AG04450 (cell line): ENCODE data around the gene SLC19A1. TPM values are rescaled to one million over a fixed set of nuclear protein-coding genes. Genes with fewer than 3 reads are reported as not detected.

Experiments
- CTCF ChIA-PET: fragments of 300-600, 350-600 bp; formaldehyde crosslinking; extraction: SDS; loops from one replicate; lab custom pipeline; 2022; ENCODE audit warnings: antibody characterized with exemption, inconsistent platforms; lab: Charles Lee
- POLR2A ChIA-PET: fragments of 350-600 bp; formaldehyde crosslinking; extraction: SDS; loops from one replicate; lab custom pipeline; 2021; ENCODE audit warnings: antibody characterized with exemption, inconsistent platforms; lab: Yijun Ruan, JAX
- DNase-seq: peaks from one replicate; pipeline ENCODE4 v3.0.0-alpha.2; 2011; ENCODE audit warnings: low read depth, low spot score
- H3K27ac ChIP-seq: one replicate; pipeline ENCODE4 v1.5.1; 2012; ENCODE audit warnings: low read depth, low read length, control low read depth
- H3K27me3 ChIP-seq: one replicate; pipeline ENCODE4 v1.6.0; 2012; ENCODE audit warnings: low read length; ENCODE audit not compliant: control insufficient read depth, insufficient read depth
- H3K4me3 ChIP-seq: 2 replicates; pipeline ENCODE4 v1.5.1; 2011; ENCODE audit warnings: mild to moderate bottlenecking, low read depth, low read length, control low read depth
- H3K9me3 ChIP-seq: 2 replicates; pipeline ENCODE4 v1.5.1; 2012; ENCODE audit warnings: low read length; ENCODE audit not compliant: control insufficient read depth, insufficient read depth
- polyA plus RNA-seq: library from polyadenylated mRNA; depleted of rRNA; stranded (reverse); fragments of >200 nt; gene quantifications from 2 replicates; pipeline ENCODE4 v1.2.3, GENCODE V29; 2011
- TF ChIP-seq, protein P1 (sequence below): IDR thresholded peaks from 2 replicates; pipeline ENCODE4 v1.5.1; 2011; ENCODE audit warnings: low read depth, low read length, control low read depth, inconsistent platforms

Gene SLC19A1
- polyA plus RNA-seq, 1 experiment, result 4.4 TPM

DNA sequence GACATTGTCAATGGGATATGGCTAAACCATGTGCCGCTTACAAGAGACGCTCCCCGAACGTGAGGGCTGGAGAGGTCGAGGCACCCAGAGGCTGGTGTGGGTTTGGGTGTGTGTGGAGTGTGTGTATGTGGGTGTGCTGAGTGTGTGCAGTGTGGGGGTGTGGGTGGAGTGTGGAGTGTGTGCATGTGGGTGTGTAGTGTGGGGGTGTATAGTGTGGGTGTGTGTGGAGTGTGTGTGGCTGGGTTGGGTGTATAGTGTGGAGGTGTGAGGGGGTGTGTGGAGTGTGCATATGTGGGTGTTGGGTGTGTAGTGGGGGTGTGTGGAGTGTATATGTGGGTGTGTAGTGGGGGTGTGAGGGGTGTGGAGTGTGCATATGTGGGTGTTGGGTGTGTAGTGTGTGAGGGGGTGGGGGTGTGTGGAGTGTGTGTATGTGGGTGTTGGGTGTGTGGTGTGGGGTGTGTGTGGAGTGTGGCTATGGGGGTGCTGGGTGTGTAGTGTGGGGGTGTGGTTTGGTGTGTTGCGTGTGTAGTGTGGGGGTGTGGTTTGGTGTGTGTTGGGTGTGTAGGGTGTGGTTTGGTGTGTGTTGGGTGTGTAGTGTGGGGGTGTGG, 42.2 kb downstream of the SLC19A1 start:
- ChIA-PET CTCF (no interaction called here), POLR2A (no interaction called here)
- TF ChIP-seq, protein P1, sequence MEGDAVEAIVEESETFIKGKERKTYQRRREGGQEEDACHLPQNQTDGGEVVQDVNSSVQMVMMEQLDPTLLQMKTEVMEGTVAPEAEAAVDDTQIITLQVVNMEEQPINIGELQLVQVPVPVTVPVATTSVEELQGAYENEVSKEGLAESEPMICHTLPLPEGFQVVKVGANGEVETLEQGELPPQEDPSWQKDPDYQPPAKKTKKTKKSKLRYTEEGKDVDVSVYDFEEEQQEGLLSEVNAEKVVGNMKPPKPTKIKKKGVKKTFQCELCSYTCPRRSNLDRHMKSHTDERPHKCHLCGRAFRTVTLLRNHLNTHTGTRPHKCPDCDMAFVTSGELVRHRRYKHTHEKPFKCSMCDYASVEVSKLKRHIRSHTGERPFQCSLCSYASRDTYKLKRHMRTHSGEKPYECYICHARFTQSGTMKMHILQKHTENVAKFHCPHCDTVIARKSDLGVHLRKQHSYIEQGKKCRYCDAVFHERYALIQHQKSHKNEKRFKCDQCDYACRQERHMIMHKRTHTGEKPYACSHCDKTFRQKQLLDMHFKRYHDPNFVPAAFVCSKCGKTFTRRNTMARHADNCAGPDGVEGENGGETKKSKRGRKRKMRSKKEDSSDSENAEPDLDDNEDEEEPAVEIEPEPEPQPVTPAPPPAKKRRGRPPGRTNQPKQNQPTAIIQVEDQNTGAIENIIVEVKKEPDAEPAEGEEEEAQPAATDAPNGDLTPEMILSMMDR, result no peak
- Histone ChIP-seq H3K9me3 (peaks cover 14% of the 10 kb centered on the region; the same call in 1 of the 2 replicates), H3K27me3 (no peaks in the 10 kb centered on the region), H3K4me3 (no peak overlapping the region), H3K27ac (no peak overlapping the region)
- no peak for DNase-seq

DNA sequence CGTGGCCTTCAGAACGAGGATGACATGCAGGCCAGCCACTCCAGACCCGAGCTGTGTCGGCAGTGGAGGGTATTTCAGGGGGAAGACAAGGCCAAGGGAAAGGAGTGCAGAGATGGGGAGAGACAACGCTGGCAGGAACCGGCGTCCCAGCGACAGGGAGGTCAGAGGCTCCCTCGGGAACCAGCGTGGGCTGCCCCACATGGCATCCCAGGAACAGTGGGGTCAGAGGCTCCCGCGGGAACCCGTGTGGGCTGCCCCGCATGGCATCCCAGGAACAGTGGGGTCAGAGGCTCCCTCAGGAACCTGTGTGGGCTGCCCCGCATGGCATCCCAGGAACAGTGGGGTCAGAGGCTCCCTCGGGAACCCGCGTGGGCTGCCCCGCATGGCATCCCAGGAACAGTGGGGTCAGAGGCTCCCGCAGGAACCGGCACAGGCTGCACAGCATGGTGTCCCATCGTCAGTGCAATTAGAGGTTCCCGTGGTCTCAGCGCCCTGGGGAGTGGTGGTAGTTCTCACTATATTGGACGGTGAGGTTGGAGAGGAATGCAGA, 43.0 kb downstream of the SLC19A1 start:
- CTCF ChIA-PET, result no interaction called here

DNA sequence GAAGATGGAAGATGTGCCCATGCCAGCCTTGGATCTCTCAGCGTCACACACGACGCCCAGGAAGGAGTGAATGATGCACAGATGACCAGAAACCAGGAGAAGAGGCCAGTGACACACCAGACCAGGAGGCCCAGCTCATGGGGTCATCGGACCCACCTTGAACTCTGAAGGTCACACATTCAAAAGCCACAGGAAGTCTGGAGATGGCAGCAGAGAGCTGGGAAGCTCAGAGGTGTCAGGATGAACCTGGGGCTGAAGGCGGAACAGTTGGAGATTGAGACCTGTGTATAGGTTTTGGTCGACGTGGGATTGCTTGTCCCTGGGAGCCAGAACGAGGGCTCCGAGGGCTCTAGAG, 43.6 kb downstream of the SLC19A1 start:
- no peak for DNase-seq
- CTCF ChIA-PET, result no interaction called here
- Histone ChIP-seq H3K9me3 (peaks cover 14% of the 10 kb centered on the region; the same call in 1 of the 2 replicates), H3K27me3 (no peaks in the 10 kb centered on the region), H3K4me3 (no peak overlapping the region), H3K27ac (no peak overlapping the region)
- POLR2A ChIA-PET, result no interaction called here
- TF ChIP-seq, protein P1, result no peak

More for the DNA sequence above, 43.0 kb downstream of the SLC19A1 start:
- H3K27me3 ChIP-seq, result no peaks in the 10 kb centered on the region
- POLR2A ChIA-PET, result no interaction called here
- DNase-seq, result no peak
- H3K4me3 ChIP-seq, result no peak overlapping the region
- TF ChIP-seq, protein P1, result no peak
- H3K9me3 ChIP-seq, result peaks cover 14% of the 10 kb centered on the region; the same call in 1 of the 2 replicates
- no peak overlapping the region for H3K27ac ChIP-seq

DNA sequence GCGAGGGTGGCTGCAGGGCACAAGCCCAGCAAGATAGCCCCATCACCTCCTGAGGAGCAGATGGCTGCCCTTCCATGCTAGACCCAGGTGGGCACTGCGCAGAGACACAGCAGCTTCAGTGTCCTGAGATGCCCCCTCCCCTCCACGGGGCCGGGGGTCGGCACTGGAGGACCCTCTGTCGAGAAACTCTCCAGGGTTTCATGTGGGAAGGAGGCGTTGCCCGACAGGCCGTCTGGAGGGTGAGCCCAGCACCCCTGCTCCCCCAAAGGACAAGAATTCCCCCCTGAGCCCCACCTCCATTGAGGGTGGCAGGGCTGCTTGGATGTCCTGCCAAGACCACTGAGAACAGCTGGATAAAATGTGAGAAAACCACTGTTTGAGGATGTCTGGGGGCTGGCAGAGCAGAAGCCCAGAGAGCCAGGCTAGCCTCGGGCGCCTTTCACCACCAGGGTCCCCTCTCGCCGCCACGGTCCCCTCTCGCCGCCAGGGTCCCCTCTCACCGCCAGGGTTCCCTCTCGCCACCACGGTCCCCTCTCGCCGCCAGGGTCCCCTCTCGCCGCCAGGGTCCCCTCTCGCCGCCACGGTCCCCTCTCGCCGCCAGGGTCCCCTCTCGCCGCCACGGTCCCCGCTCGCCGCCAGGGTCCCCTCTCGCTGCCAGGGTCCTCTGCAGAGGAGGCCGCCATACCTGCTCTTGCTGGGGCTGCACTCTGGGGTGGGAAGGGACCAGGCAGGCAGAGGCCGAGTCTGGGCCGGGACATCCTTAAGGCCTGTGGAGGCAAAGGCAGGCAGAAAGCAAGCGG, 44.2 kb downstream of the SLC19A1 start:
- no peak overlapping the region for H3K27ac ChIP-seq
- no peak overlapping the region for H3K4me3 ChIP-seq
- DNase-seq, result no peak
- ChIA-PET POLR2A (no interaction called here), CTCF (no interaction called here)
- TF ChIP-seq, protein P1, result no peak
- no peaks in the 10 kb centered on the region for H3K27me3 ChIP-seq
- peaks cover 14% of the 10 kb centered on the region; the same call in 1 of the 2 replicates for H3K9me3 ChIP-seq
